ENCODE measurements around the gene SLC30A9. TPM values are rescaled to one million over a fixed set of nuclear protein-coding genes. Genes with fewer than 3 reads are reported as not detected.

Gene SLC30A9
- total and polyA plus RNA-seq, 2 donors (not counting 3 experiments of a cell fraction or from before 2014, with no cell fraction given): 24.5 to 40.6 TPM

DNA sequence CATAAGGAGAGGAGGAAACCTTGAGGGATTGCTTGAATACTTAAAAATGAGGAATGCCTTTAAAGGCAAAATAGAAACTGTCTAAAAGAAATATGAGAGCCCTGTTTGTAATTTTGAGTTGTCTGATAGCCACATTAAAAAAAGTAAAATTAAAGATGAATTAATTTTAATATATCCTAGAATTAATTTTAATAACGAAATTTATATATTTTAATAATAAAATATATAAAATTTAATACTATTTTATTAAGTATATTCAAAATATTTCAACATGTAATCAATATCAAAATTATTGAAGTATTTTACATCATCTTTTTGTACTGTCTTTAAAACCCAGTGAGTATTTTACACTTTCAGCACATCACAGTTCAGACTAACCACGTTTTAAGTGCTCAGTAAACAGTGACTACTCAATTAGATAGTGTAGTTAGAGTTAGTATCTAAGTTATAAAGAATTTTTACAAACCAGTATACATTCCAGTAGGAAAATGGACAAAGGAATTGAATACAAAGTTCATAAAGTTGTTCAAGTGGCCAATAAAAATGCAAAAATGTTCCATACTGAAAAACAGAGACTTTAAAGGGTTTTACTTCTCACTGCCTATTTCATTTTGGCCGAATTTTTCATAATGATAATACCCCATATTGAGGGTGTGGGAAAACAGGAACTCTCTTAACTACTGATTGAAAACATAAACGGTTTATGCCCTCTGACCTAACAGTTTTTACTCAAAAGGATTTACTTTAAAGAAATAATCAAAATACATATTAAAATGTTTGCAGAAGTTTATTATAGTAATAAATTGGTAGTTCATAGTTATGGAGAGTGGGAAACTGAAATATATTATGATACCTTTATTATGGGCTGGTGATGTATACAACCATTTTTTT is 2.9 kb downstream of the SLC30A9 start:
- CTCF ChIA-PET: no interaction called here
- Histone ChIP-seq H3K4me3 (replicated peaks in 1 of 3; ENCODE audit: insufficient read depth in 1 of 3, low read depth in 1 of 3, low read length in 3 of 3) (no peak overlapping the region), H2AFZ (ENCODE audit: low read depth, low read length) (no peak overlapping the region), H3K27me3 (ENCODE audit: control insufficient read depth in 2 of 2, insufficient read depth in 2 of 2, low read length in 2 of 2) (no peaks in the 10 kb centered on the region), H3K79me2 (ENCODE audit: control insufficient read depth, insufficient read depth, low read length) (peaks cover 23% of the 10 kb centered on the region), H3K4me1 (ENCODE audit: control insufficient read depth, extremely low read depth, insufficient read depth, low read length) (peaks cover 14% of the 10 kb centered on the region), H3K9ac (replicated peaks; ENCODE audit: extremely low read depth, insufficient read depth, low read length) (no peak overlapping the region), H3K4me2 (ENCODE audit: insufficient read depth, low read length) (no peak overlapping the region), H3K36me3 (ENCODE audit: control insufficient read depth in 2 of 2, extremely low read depth in 1 of 2, insufficient read depth in 2 of 2, low read length in 2 of 2) (no peaks in the 10 kb centered on the region), H3K9me3 (replicated peaks; ENCODE audit: control insufficient read depth, insufficient read depth, low read length) (no peaks in the 10 kb centered on the region), H3K27ac (ENCODE audit: insufficient read depth, low read depth, low read length) (no peak overlapping the region), H3K9me1 (replicated peaks; ENCODE audit: control insufficient read depth, extremely low read depth, insufficient read depth, low read length) (no peaks in the 10 kb centered on the region), H4K20me1 (replicated peaks; ENCODE audit: control insufficient read depth, extremely low read depth, insufficient read depth, low read length) (no peaks in the 10 kb centered on the region)
- POLR2A ChIA-PET: no interaction called here
- no peak for FAIRE-seq
- BruUV-seq (replicated peaks): no TSS peak
- TF ChIP-seq GATA2 (IDR thresholded peaks at IDR 0.05; ENCODE audit: insufficient read depth, insufficient read length, low read depth, low read length) (no peak), MAX (IDR thresholded peaks at IDR 0.05; ENCODE audit: insufficient read depth, insufficient read length) (no peak), POLR2AphosphoS5 (IDR thresholded peaks at IDR 0.05; ENCODE audit: insufficient read depth, low read depth, low read length) (no peak), CTCF (IDR thresholded peaks at IDR 0.05; ENCODE audit: extremely low read depth in 1 of 2, insufficient read depth in 1 of 2, low read depth in 1 of 2, low read length in 2 of 2) (no peak), POLR2A (IDR thresholded peaks at IDR 0.05; ENCODE audit: low read depth, low read length) (no peak)
- intact Hi-C loops (cut with micrococcal nuclease) (no loop called here), dilution Hi-C loops (cut with MboI; ENCODE audit: extremely low pct_ligation_motif_present, low sequenced_read_pairs) (no loop called here)
- DNase-seq (ENCODE audit: low read depth, low spot score): no peak

Data from endothelial cell of umbilical vein (primary cell).